Stimulated activated CD8-positive, alpha-beta memory T cell treated with anti-CD3 and anti-CD28 coated beads, Interleukin-2, amount 100 ng/mL, for 1 hour (primary cell): ENCODE results near the gene ZFYVE1.
"Not testable (repeated sequence)": the region's sequence is repeated elsewhere in the genome, so short reads cannot be mapped to it uniquely, and the experiment has no call there.

Source experiments
- DNase-seq, 2 donors: peaks; one replicate each; pipeline ENCODE4 v3.0.0-alpha.2; 2020; ENCODE audit warnings: low read depth in 2 of 2

ZFYVE1 gene

GRCh38 chr14:73004641-73005040 is 22.3 kb downstream of the ZFYVE1 start:
- not testable (repeated sequence) for DNase-seq

- DNase-seq: no peak
Measured at GRCh38 chr14:73003681-73004080, 23.2 kb downstream of the ZFYVE1 start.

GRCh38 chr14:73000073-73000472 is 26.8 kb downstream of the ZFYVE1 start:
- no peak for DNase-seq

- DNase-seq: no peak
Measured at GRCh38 chr14:72999316-72999715, 27.6 kb downstream of the ZFYVE1 start.

- DNase-seq: no peak
Measured at GRCh38 chr14:72998252-72998903, 28.5 kb downstream of the ZFYVE1 start.

GRCh38 chr14:72996916-72997315 is 30.0 kb downstream of the ZFYVE1 start:
- DNase-seq: no peak

GRCh38 chr14:72990171-72990570 is 36.7 kb downstream of the ZFYVE1 start:
- no peak for DNase-seq

- DNase-seq: no peak
Measured at GRCh38 chr14:72986857-72987256, 40.0 kb downstream of the ZFYVE1 start.

GRCh38 chr14:72986214-72986613 is 40.7 kb downstream of the ZFYVE1 start:
- no peak for DNase-seq

- DNase-seq: no peak
Measured at GRCh38 chr14:72982146-72982708, 44.7 kb downstream of the ZFYVE1 start.

- DNase-seq: no peak
Measured at GRCh38 chr14:72980863-72981262, 46.0 kb downstream of the ZFYVE1 start.

GRCh38 chr14:72978856-72979255 is 48.0 kb downstream of the ZFYVE1 start:
- DNase-seq: no peak

GRCh38 chr14:72975770-72976169 is 51.1 kb downstream of the ZFYVE1 start:
- DNase-seq: no peak

GRCh38 chr14:72974661-72975060 is 52.2 kb downstream of the ZFYVE1 start:
- DNase-seq: no peak

GRCh38 chr14:72970824-72971434 is 56.0 kb downstream of the ZFYVE1 start:
- DNase-seq: no peak

- DNase-seq: no peak
Measured at GRCh38 chr14:72970058-72970630, 56.8 kb downstream of the ZFYVE1 start.

GRCh38 chr14:72968316-72968715 is 58.6 kb downstream of the ZFYVE1 start:
- no peak for DNase-seq

- no peak for DNase-seq
Measured at GRCh38 chr14:72966038-72966437, 60.9 kb downstream of the ZFYVE1 start.

GRCh38 chr14:72965249-72965648 is 61.7 kb downstream of the ZFYVE1 start:
- DNase-seq: no peak

GRCh38 chr14:72962829-72963312 is 64.0 kb downstream of the ZFYVE1 start:
- DNase-seq: no peak

GRCh38 chr14:72962336-72962754 is 64.6 kb downstream of the ZFYVE1 start:
- DNase-seq: not testable (repeated sequence)

- DNase-seq: no peak
Measured at GRCh38 chr14:72961579-72962335, 65.1 kb downstream of the ZFYVE1 start.
